HL-60 (cell line): Measurements from ENCODE around the gene FOXF1.

ENCODE experiments used
- GABPA ChIP-seq: IDR thresholded peaks from 2 replicates; pipeline ENCODE4 v1.6.1; 2012; ENCODE audit warnings: low read depth
- POLR2AphosphoS5 ChIP-seq: IDR thresholded peaks from 2 replicates; pipeline ENCODE4 v1.6.1; 2012; ENCODE audit warnings: low read depth
- REST ChIP-seq: IDR thresholded peaks from 2 replicates; pipeline ENCODE4 v1.6.1; 2012; ENCODE audit warnings: low read depth; ENCODE audit not compliant: insufficient replicate concordance
- TF ChIP-seq, protein P1 (sequence below): IDR thresholded peaks from one replicate; pipeline ENCODE4 v1.5.1; 2011; ENCODE audit warnings: low read length, control low read depth, inconsistent platforms; ENCODE audit not compliant: insufficient read depth

- TF ChIP-seq POLR2AphosphoS5 (no peak), REST (no peak), GABPA (no peak)
- TF ChIP-seq, protein P1, sequence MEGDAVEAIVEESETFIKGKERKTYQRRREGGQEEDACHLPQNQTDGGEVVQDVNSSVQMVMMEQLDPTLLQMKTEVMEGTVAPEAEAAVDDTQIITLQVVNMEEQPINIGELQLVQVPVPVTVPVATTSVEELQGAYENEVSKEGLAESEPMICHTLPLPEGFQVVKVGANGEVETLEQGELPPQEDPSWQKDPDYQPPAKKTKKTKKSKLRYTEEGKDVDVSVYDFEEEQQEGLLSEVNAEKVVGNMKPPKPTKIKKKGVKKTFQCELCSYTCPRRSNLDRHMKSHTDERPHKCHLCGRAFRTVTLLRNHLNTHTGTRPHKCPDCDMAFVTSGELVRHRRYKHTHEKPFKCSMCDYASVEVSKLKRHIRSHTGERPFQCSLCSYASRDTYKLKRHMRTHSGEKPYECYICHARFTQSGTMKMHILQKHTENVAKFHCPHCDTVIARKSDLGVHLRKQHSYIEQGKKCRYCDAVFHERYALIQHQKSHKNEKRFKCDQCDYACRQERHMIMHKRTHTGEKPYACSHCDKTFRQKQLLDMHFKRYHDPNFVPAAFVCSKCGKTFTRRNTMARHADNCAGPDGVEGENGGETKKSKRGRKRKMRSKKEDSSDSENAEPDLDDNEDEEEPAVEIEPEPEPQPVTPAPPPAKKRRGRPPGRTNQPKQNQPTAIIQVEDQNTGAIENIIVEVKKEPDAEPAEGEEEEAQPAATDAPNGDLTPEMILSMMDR: no peak
Observed at GRCh38 chr16:86477642-86478041, 32.7 kb upstream of the FOXF1 start.
